Loucy (cell line): ENCODE results near the gene ARHGAP28.

Experiments used
- H2AFZ ChIP-seq: fragments of 200-600 bp; sonication (generic); 2 replicates; pipeline ENCODE4 v1.6.0; 2016; ENCODE audit warnings: antibody characterized with exemption, mild to moderate bottlenecking, low read length, moderate library complexity
- H3F3A ChIP-seq: fragments of 200-600 bp; 2 replicates; pipeline ENCODE4 v1.6.0; 2016; ENCODE audit warnings: antibody characterized with exemption, low read depth, mild to moderate bottlenecking
- H3K27me3 ChIP-seq: fragments of 200-600 bp; sonication (generic); 2 replicates; pipeline ENCODE4 v1.6.1; 2014; ENCODE audit warnings: low read length, mild to moderate bottlenecking; ENCODE audit not compliant: insufficient read depth, poor library complexity, severe bottlenecking
- H3K36me3 ChIP-seq: fragments of 200-600 bp; sonication (generic); 2 replicates; pipeline ENCODE4 v1.6.1; 2016; ENCODE audit warnings: low read length; ENCODE audit not compliant: insufficient read depth
- H3K4me1 ChIP-seq: fragments of 200-600 bp; sonication (generic); 2 replicates; pipeline ENCODE4 v1.5.1; 2014; ENCODE audit warnings: low read length, mild to moderate bottlenecking; ENCODE audit not compliant: insufficient read depth, poor library complexity, severe bottlenecking
- H3K4me2 ChIP-seq: fragments of 200-600 bp; sonication (generic); 2 replicates; pipeline ENCODE4 v1.6.0; 2014; ENCODE audit warnings: antibody characterized with exemption, low read length, low read depth, mild to moderate bottlenecking; ENCODE audit not compliant: poor library complexity, severe bottlenecking
- H3K4me3 ChIP-seq: fragments of 200-600 bp; sonication (generic); 2 replicates; pipeline ENCODE4 v1.5.1; 2014; ENCODE audit warnings: low read length, mild to moderate bottlenecking, mixed read lengths; ENCODE audit not compliant: poor library complexity, severe bottlenecking
- H3K79me2 ChIP-seq: fragments of 200-600 bp; sonication (generic); 2 replicates; pipeline ENCODE4 v1.6.1; 2014; ENCODE audit warnings: low read length; ENCODE audit not compliant: insufficient read depth
- H3K9ac ChIP-seq: fragments of 200-600 bp; sonication (generic); 2 replicates; pipeline ENCODE4 v1.6.0; 2014; ENCODE audit warnings: mild to moderate bottlenecking, low read depth, low read length, moderate library complexity; ENCODE audit not compliant: poor library complexity, severe bottlenecking
- H3K9me2 ChIP-seq: fragments of 200-600 bp; sonication (generic); replicated peaks from 2 replicates; pipeline ENCODE4 v1.6.1; 2016; ENCODE audit warnings: low read depth, low read length, mixed read lengths
- H3K9me3 ChIP-seq: fragments of 200-600 bp; sonication (generic); 2 replicates; pipeline ENCODE4 v1.6.1; 2014; ENCODE audit warnings: mild to moderate bottlenecking, antibody characterized with exemption, low read length, low read depth; ENCODE audit not compliant: insufficient read depth
- H4K20me1 ChIP-seq: fragments of 200-600 bp; sonication (generic); 2 replicates; pipeline ENCODE4 v1.6.0; 2014; ENCODE audit warnings: antibody characterized with exemption, low read length, mild to moderate bottlenecking; ENCODE audit not compliant: insufficient read depth, poor library complexity, severe bottlenecking
- CTCF ChIP-seq: fragments of 200-600 bp; sonication (generic); conservative IDR thresholded peaks from 2 replicates; pipeline ENCODE4 v1.5.1; 2014; ENCODE audit warnings: mild to moderate bottlenecking, antibody characterized with exemption, low read length
- EZH2phosphoT487 ChIP-seq: fragments of 200-600 bp; IDR thresholded peaks from 2 replicates; pipeline ENCODE4 v1.6.1; 2018; ENCODE audit warnings: antibody characterized with exemption, mild to moderate bottlenecking, moderate library complexity, borderline replicate concordance

ARHGAP28 gene

DNA sequence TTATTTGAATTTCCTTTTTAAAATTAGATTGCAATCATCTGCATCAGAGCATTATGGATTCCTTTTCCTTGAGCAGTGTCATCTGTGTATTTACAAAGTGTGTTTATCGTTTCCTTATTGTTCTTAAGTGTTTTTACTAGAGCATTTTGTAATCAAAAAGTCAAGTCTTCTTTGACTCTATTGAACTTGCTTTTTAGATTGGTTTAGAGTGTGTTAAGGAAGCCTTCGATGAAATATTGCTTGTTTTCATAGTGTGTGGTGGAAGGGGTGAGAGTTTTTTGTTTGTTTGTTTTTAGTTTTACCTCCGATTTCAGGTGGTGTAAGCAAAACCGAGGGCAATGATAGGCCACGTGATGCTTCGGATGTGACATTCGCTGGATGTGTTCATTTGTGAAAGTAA lies 45.7 kb downstream of the ARHGAP28 start:
- Histone ChIP-seq H3K4me2 (no peak overlapping the region), H3K9me3 (no peaks in the 10 kb centered on the region; the same call in 1 of the 2 replicates), H3K4me3 (no peak overlapping the region), H3K79me2 (no peaks in the 10 kb centered on the region), H3F3A (no peaks in the 10 kb centered on the region), H4K20me1 (no peaks in the 10 kb centered on the region), H3K4me1 (no peaks in the 10 kb centered on the region), H3K9ac (no peak overlapping the region), H3K9me2 (no peaks in the 10 kb centered on the region), H2AFZ (no peak overlapping the region), H3K36me3 (no peaks in the 10 kb centered on the region), H3K27me3 (no peaks in the 10 kb centered on the region)
- TF ChIP-seq CTCF = no peak
- no peak for TF ChIP-seq EZH2phosphoT487

DNA sequence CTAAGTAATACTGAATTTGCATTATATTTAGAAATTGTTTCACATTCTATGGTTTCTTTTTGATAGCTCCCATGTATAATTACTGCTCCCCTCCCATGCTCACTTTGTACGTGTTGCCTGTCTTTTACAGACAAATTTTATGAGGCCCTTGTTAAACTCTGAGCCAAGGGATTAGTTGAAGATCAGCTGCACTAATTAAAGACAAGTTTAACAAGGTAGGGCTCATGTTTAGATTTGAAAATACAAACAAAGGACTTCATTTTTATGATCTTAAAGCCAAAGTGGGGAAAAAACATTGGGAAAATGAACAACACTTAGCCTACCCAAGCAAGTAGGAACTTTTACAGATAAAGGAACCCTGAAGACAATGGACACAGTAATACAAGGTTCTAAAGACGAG lies 46.2 kb downstream of the ARHGAP28 start:
- no peak for TF ChIP-seq EZH2phosphoT487
- no peak for TF ChIP-seq CTCF
- no peaks in the 10 kb centered on the region for H3K9me2 ChIP-seq

DNA sequence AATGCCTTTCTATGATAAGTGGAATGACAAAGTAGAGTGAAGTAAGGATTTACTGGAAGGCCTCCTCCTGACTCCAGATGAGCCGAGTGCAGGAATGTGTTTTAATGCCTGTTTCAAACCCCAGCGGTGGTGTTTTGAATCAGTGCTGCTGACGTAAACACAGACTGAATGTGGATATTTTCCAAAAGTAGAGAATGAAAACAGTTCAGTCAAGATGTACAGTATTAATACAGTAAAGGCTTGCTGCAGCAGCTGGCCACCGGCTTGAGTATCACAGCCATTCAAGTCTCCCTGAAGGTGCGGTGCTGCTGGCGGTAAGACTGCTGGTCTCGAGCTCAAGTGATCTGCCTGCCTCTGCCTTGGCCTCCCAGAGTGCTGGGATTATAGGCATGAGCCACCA lies 46.7 kb downstream of the ARHGAP28 start:
- Histone ChIP-seq H2AFZ (no peak overlapping the region), H3K4me3 (no peak overlapping the region), H3K9ac (no peak overlapping the region), H3K36me3 (no peaks in the 10 kb centered on the region), H3K9me3 (no peaks in the 10 kb centered on the region; the same call in 1 of the 2 replicates), H3K9me2 (no peaks in the 10 kb centered on the region), H3K27me3 (no peaks in the 10 kb centered on the region), H3F3A (no peaks in the 10 kb centered on the region), H3K79me2 (no peaks in the 10 kb centered on the region), H3K4me2 (no peak overlapping the region), H4K20me1 (no peaks in the 10 kb centered on the region), H3K4me1 (no peaks in the 10 kb centered on the region)
- TF ChIP-seq EZH2phosphoT487 (no peak), CTCF (no peak)

More for the DNA sequence above, 46.2 kb downstream of the ARHGAP28 start:
- Histone ChIP-seq H3F3A (no peaks in the 10 kb centered on the region), H3K27me3 (no peaks in the 10 kb centered on the region), H3K4me3 (no peak overlapping the region), H3K4me1 (no peaks in the 10 kb centered on the region), H3K79me2 (no peaks in the 10 kb centered on the region), H3K9me3 (no peaks in the 10 kb centered on the region; the same call in 1 of the 2 replicates), H3K9ac (no peak overlapping the region), H3K4me2 (no peak overlapping the region), H3K36me3 (no peaks in the 10 kb centered on the region), H4K20me1 (no peaks in the 10 kb centered on the region), H2AFZ (no peak overlapping the region)
